Measurements from ENCODE around the gene CLEC18C.
"Not testable (repeated sequence)": the region's sequence is repeated elsewhere in the genome, so short reads cannot be mapped to it uniquely, and the experiment has no call there.

Gene CLEC18C

DNA sequence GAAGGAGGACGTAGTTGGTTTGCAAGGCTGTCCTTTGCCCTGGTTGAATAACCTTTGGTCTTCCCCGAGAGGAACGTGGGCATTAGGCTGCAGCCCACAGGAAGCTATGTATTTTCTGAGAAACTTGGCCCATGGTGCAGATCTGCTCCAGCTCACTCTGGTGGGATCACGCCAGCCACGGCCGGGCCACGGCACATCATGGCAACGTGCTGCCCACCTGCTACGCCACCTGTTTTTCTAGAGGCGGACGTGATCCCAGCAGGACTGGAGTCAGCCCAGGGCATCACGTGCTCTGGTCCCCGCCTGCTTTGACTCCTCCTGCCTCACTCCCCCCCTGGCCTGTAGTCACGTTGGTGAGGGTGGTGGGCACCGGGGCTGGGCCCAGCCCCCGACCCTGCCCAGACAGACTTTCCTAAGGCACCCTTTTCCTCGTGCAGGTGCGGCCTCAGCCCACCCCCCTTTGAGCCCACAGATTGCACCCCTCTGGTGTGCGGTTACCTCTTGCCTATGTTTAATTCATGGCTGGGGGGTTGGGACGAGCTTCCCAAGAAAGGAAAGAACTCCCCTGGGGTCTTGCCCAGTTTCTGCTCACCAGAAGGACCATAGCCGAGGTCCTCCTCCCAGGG, at the start of gene CLEC18C:
Gene CLEC18C (plus strand): TSS at position 576 of the 626 bp plus-strand sequence. CDS start 492 bp downstream, outside the sequence.
- DNase-seq, result not testable (repeated sequence)

DNA sequence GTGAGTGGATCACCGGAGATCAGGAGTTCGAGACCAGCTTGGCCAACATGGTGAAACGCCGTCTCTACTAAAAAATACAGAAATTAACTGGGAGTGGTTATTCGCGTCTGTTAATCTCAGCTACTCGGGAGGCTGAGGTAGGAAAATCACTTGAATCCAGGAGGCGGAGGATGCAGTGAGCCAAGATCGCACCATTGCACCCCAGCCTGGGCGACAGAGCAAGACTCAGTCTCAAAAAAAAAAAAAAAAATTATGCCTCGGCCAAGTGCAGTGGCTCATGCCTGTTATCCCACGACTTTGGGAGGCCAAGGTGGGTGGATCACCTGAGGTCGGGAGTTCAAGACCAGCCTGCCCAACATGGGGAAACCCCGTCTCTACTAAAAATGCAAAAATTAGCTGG, 49.8 kb upstream of the CLEC18C start:
- not testable (repeated sequence) for DNase-seq

GRCh38 chr16:70126226-70126625, 47.4 kb upstream of the CLEC18C start:
- DNase-seq, result not testable (repeated sequence)

GRCh38 chr16:70127706-70128105, 45.9 kb upstream of the CLEC18C start:
- DNase-seq, result not testable (repeated sequence)

- not testable (repeated sequence) for DNase-seq
Measured at GRCh38 chr16:70128844-70129243, 44.7 kb upstream of the CLEC18C start.

GRCh38 chr16:70135796-70136195, 37.8 kb upstream of the CLEC18C start:
- DNase-seq, result not testable (repeated sequence)

DNA sequence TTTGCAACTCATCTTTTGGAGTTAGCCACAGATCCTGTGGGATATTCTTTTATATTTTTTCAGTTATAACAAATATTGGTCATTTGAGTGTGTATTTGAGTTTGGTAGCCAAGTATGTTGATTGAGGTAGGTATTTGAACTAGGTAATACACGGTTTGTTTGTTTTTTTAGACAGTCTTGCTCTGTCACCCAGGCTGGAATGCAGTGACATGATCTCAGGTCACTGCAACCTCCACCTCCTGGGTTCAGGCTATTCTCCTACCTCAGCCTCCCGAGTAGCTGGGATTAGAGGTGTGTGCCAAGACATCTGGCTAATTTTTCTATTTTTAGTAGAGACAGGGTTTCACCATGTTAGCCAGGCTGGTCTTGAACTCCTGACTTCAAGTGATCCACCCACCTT, 37.0 kb upstream of the CLEC18C start:
- not testable (repeated sequence) for DNase-seq

DNA sequence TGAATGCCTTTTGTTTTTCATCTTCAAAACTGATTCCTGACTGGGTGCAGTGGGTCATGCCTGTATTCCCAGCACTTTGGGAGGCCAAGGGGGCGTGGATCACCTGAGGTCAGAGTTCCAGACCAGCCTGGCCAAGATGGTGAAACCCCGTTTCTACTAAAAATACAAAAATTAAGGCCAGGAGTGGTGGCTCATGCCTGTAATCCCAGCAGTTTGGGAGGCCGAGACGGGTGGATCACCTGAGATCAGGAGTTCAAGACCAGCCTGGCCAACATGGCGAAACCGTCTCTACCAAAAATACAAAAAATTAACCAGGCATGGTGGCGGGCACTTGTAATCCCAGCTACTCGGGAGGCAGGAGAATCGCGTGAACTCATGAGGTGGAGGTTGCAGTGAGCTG, 30.8 kb upstream of the CLEC18C start:
- DNase-seq, result not testable (repeated sequence)

GRCh38 chr16:70143231-70143895, 30.2 kb upstream of the CLEC18C start:
- not testable (repeated sequence) for DNase-seq

DNA sequence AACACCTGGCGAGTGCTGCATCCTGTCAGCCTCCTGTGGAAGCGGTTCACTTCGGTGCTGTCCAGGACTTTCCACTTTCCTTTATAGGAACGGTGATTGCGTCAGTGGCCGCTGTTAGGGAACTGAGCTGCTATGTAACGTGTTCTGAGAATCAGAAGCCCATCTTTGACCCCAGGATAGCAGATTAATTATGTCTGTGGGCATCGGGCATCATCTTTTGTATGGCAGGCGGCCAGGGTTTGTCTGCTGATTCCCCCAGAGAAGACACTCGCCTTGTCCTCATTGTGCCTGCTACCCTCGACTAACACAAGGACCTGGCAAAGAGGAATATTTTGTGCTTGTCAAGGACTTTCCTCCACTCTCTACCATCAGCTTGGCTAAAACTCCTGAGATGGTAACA, 25.7 kb upstream of the CLEC18C start:
- DNase-seq, result not testable (repeated sequence)

GRCh38 chr16:70148453-70148852, 25.1 kb upstream of the CLEC18C start:
- not testable (repeated sequence) for DNase-seq

GRCh38 chr16:70149296-70149695, 24.3 kb upstream of the CLEC18C start:
- DNase-seq, result not testable (repeated sequence)

DNA sequence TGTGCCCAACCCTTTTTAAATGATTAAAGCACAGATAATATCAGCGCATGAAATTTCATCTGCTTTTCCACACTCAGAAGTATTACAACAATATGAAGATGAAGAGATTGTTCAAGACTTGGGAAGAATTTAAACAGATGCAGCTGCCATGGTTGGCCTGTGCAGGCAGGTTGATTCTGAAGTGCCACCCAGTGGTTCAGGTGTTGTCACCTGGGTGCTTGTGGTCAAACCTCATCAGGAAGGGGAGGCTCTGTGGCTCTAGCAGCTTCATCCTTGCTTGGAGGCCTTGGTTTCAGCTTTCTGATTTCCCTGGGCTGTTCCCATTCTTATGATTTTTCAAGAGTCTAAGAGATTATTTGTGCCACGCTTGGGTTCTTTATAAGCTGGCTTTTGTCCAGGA, 22.2 kb upstream of the CLEC18C start:
- no peak for DNase-seq

GRCh38 chr16:70151941-70152509, 21.6 kb upstream of the CLEC18C start:
- no peak for DNase-seq

- DNase-seq, result no peak
Measured at GRCh38 chr16:70152578-70153302, 20.8 kb upstream of the CLEC18C start.

GRCh38 chr16:70154736-70155135, 18.9 kb upstream of the CLEC18C start:
- DNase-seq, result not testable (repeated sequence)

DNA sequence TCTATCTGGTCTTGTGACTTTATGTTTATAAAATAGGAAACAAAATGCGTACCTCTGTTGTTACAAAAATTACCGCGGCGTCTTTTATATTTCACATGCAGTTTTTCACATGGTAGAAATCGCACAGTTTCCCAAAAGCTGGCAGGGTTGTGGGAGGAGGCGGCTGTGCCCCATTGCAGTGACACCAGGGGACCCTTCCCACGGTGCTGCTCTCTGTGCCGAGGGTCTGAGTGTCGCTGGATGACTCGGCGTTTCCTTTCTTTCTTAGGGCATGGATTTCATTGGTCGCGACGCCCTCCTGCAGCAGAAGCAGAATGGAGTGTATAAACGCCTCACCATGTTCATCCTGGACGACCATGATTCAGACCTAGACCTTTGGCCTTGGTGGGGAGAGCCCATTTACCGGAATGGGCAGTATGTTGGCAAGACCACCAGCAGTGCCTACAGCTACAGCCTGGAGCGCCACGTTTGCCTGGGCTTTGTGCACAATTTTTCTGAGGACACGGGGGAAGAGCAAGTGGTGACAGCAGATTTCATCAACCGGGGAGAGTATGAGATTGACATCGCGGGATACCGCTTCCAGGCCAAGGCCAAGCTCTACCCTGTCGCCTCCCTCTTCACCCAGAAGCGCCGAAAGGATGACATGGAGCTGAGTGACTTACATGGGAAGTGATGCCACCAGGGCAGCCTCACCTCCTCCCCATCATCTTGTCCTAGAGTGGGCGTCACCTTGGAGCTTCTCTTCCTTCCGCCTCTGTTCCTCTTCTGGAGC, 17.2 kb upstream of the CLEC18C start:
- no peak for DNase-seq

- DNase-seq, result no peak
Measured at GRCh38 chr16:70157105-70157476, 16.5 kb upstream of the CLEC18C start.

GRCh38 chr16:70157477-70158260, 15.9 kb upstream of the CLEC18C start:
- DNase-seq, result no peak

- DNase-seq, result no peak
Measured at GRCh38 chr16:70158261-70158939, 15.2 kb upstream of the CLEC18C start.

All from activated CD8-positive, alpha-beta memory T cell treated with anti-CD3 and anti-CD28 coated beads, Interleukin-2, amount 50 U/mL, for 4 hours (primary cell).